SK-N-SH (cell line): ENCODE data around the gene MADCAM1.

Experiments
- CTCF ChIP-seq: fragments of 200-600 bp; sonication (generic); IDR thresholded peaks from 2 replicates; pipeline ENCODE4 v1.6.1; 2017; ENCODE audit warnings: antibody characterized with exemption, mild to moderate bottlenecking, moderate library complexity
- EZH2phosphoT487 ChIP-seq: fragments of 200-600 bp; sonication (generic); IDR thresholded peaks from 2 replicates; pipeline ENCODE4 v1.6.1; 2017; ENCODE audit warnings: low read depth, mixed run types, mild to moderate bottlenecking, antibody characterized with exemption, moderate library complexity, borderline replicate concordance
- FOSL2 ChIP-seq: IDR thresholded peaks from 2 replicates; pipeline ENCODE4 v1.4.0; 2012; ENCODE audit warnings: low read depth, mild to moderate bottlenecking, moderate library complexity, borderline replicate concordance
- FOXM1 ChIP-seq: IDR thresholded peaks from 2 replicates; pipeline ENCODE4 v1.4.0; 2012; ENCODE audit warnings: low read depth, mild to moderate bottlenecking
- GATA2 ChIP-seq: sonication (generic); formaldehyde crosslinking; IDR thresholded peaks from 2 replicates; pipeline ENCODE4 v1.5.0; 2020; ENCODE audit warnings: mild to moderate bottlenecking, missing genetic modification reagents
- JUND ChIP-seq: IDR thresholded peaks from 2 replicates; pipeline ENCODE4 v1.4.0; 2012
- NRF1 ChIP-seq: IDR thresholded peaks from 2 replicates; pipeline ENCODE4 v1.6.1; 2012; ENCODE audit warnings: low read depth, mild to moderate bottlenecking, low read length
- POLR2AphosphoS5 ChIP-seq: IDR thresholded peaks from 2 replicates; pipeline ENCODE4 v1.6.1; 2012; ENCODE audit warnings: low read depth, low read length
- RCOR1 ChIP-seq: fragments of 150-350 bp; IDR thresholded peaks from 2 replicates; pipeline ENCODE4 v1.6.1; 2017; ENCODE audit warnings: antibody characterized with exemption, low read length
- RFX5 ChIP-seq: IDR thresholded peaks from 2 replicates; pipeline ENCODE4 v1.6.1; 2012; ENCODE audit warnings: mild to moderate bottlenecking, improper control_type of control experiment, low read length
- USF1 ChIP-seq: IDR thresholded peaks from 2 replicates; pipeline ENCODE4 v1.4.0; 2012; ENCODE audit warnings: low read depth, borderline replicate concordance
- YY1 ChIP-seq: IDR thresholded peaks from 2 replicates; pipeline ENCODE4 v1.4.0; 2012; ENCODE audit warnings: low read depth, mild to moderate bottlenecking
- TF ChIP-seq, protein P1 (sequence below): IDR thresholded peaks from 2 replicates; pipeline ENCODE4 v1.6.1; 2012; ENCODE audit warnings: mild to moderate bottlenecking, low read depth, low read length, moderate library complexity
- TF ChIP-seq, protein P2 (sequence below): IDR thresholded peaks from 2 replicates; pipeline ENCODE4 v1.4.0; 2012; ENCODE audit warnings: low read depth, borderline replicate concordance

- TF ChIP-seq CTCF (no peak), JUND (no peak), POLR2AphosphoS5 (no peak), FOSL2 (no peak), NRF1 (no peak), RFX5 (no peak), RCOR1 (no peak), FOXM1 (no peak), USF1 (no peak), YY1 (no peak), GATA2 (CRISPR knock-in tag) (no peak), EZH2phosphoT487 (no peak)
- TF ChIP-seq, protein P1, sequence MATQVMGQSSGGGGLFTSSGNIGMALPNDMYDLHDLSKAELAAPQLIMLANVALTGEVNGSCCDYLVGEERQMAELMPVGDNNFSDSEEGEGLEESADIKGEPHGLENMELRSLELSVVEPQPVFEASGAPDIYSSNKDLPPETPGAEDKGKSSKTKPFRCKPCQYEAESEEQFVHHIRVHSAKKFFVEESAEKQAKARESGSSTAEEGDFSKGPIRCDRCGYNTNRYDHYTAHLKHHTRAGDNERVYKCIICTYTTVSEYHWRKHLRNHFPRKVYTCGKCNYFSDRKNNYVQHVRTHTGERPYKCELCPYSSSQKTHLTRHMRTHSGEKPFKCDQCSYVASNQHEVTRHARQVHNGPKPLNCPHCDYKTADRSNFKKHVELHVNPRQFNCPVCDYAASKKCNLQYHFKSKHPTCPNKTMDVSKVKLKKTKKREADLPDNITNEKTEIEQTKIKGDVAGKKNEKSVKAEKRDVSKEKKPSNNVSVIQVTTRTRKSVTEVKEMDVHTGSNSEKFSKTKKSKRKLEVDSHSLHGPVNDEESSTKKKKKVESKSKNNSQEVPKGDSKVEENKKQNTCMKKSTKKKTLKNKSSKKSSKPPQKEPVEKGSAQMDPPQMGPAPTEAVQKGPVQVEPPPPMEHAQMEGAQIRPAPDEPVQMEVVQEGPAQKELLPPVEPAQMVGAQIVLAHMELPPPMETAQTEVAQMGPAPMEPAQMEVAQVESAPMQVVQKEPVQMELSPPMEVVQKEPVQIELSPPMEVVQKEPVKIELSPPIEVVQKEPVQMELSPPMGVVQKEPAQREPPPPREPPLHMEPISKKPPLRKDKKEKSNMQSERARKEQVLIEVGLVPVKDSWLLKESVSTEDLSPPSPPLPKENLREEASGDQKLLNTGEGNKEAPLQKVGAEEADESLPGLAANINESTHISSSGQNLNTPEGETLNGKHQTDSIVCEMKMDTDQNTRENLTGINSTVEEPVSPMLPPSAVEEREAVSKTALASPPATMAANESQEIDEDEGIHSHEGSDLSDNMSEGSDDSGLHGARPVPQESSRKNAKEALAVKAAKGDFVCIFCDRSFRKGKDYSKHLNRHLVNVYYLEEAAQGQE = no peak
- TF ChIP-seq, protein P2, sequence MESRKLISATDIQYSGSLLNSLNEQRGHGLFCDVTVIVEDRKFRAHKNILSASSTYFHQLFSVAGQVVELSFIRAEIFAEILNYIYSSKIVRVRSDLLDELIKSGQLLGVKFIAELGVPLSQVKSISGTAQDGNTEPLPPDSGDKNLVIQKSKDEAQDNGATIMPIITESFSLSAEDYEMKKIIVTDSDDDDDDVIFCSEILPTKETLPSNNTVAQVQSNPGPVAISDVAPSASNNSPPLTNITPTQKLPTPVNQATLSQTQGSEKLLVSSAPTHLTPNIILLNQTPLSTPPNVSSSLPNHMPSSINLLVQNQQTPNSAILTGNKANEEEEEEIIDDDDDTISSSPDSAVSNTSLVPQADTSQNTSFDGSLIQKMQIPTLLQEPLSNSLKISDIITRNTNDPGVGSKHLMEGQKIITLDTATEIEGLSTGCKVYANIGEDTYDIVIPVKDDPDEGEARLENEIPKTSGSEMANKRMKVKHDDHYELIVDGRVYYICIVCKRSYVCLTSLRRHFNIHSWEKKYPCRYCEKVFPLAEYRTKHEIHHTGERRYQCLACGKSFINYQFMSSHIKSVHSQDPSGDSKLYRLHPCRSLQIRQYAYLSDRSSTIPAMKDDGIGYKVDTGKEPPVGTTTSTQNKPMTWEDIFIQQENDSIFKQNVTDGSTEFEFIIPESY = no peak
Measured at GRCh38 chr19:470701-471100, 25.6 kb upstream of the MADCAM1 start.
